Caco-2 (cell line): ENCODE measurements around the gene SEC11A. TPM values are rescaled to one million over a fixed set of nuclear protein-coding genes. Genes with fewer than 3 reads are reported as not detected.

Experiments used
- BruUV-seq: library from RNA; stranded (reverse); fragments of 400-500 nt; replicated peaks from 2 replicates; lab custom pipeline; 2021; lab: Mats Ljungman, UMichigan
- CTCF ChIA-PET: fragments of 300-600 bp; sonication (Branson Sonifier 250); formaldehyde crosslinking; loops from one replicate; lab custom pipeline; 2022; ENCODE audit warnings: antibody characterized with exemption; lab: Charles Lee
- POLR2A ChIA-PET: fragments of 300-600 bp; sonication (Branson Sonifier 250); formaldehyde crosslinking; loops from one replicate; lab custom pipeline; 2022; ENCODE audit warnings: antibody characterized with exemption; lab: Charles Lee
- DNase-seq, 2 experiments: peaks; one replicate each; pipeline versions ENCODE4 v3.0.0 to v3.0.0-alpha.2; 2020 to 2022
- H3K27me3 ChIP-seq: replicated peaks from 2 replicates; pipeline ENCODE4 v1.6.0; 2011; ENCODE audit warnings: low read length; ENCODE audit not compliant: control insufficient read depth, insufficient read depth
- H3K36me3 ChIP-seq: 2 replicates; pipeline ENCODE4 v1.5.1; 2011; ENCODE audit warnings: low read length; ENCODE audit not compliant: control insufficient read depth, insufficient read depth
- H3K4me1 ChIP-seq: fragments of 250-450 bp; sonication (Bioruptor Pico); 2 replicates; pipeline ENCODE4 v1.5.1; 2020; ENCODE audit warnings: mild to moderate bottlenecking
- H3K4me3 ChIP-seq: 2 replicates; pipeline ENCODE4 v1.5.1; 2011; ENCODE audit warnings: low read depth, mild to moderate bottlenecking, control low read depth, low read length
- H3K9me3 ChIP-seq: fragments of 250-450 bp; sonication (Bioruptor Pico); 2 replicates; pipeline ENCODE4 v1.5.1; 2020; ENCODE audit warnings: mild to moderate bottlenecking, moderate library complexity
- H3K27ac Mint-ChIP-seq: one replicate; pipeline ENCODE4 v1.8.0; 2022; ENCODE audit warnings: mixed read lengths; ENCODE audit not compliant: unreplicated experiment
- H3K27me3 Mint-ChIP-seq: one replicate; pipeline ENCODE4 v1.8.0; 2022; ENCODE audit warnings: mixed read lengths; ENCODE audit not compliant: insufficient read depth, unreplicated experiment
- H3K36me3 Mint-ChIP-seq: one replicate; pipeline ENCODE4 v1.8.0; 2022; ENCODE audit warnings: mild to moderate bottlenecking, mixed read lengths; ENCODE audit not compliant: insufficient read depth, unreplicated experiment
- H3K4me1 Mint-ChIP-seq: one replicate; pipeline ENCODE4 v1.8.0; 2022; ENCODE audit warnings: low read depth, mixed read lengths; ENCODE audit not compliant: unreplicated experiment
- H3K4me3 Mint-ChIP-seq: one replicate; pipeline ENCODE4 v1.8.0; 2022; ENCODE audit warnings: mild to moderate bottlenecking, moderate library complexity, mixed read lengths; ENCODE audit not compliant: unreplicated experiment
- H3K9me3 Mint-ChIP-seq: one replicate; pipeline ENCODE4 v1.8.0; 2022; ENCODE audit warnings: mixed read lengths; ENCODE audit not compliant: unreplicated experiment
- CTCF ChIP-seq, 2 experiments: fragments of 200-600 bp in 1 of 2; IDR thresholded peaks; 1 replicate in 1 of 2; 2 replicates in 1 of 2; pipeline versions ENCODE4 v1.5.1 to v1.8.0; 2011 to 2022; ENCODE audit warnings: antibody characterized with exemption in 1 of 2, control low read depth in 1 of 2, inconsistent platforms in 1 of 2, low read depth in 1 of 2, low read length in 1 of 2, mild to moderate bottlenecking in 1 of 2, moderate library complexity in 1 of 2; ENCODE audit not compliant: insufficient read depth in 1 of 2, severe bottlenecking in 1 of 2, unreplicated experiment in 1 of 2
- intact Hi-C: fragments of 100-400 bp; cut with micrococcal nuclease; formaldehyde crosslinking; loops from one replicate; pipeline ENCODE4 v1.10.0; 2022; ENCODE audit not compliant: unreplicated experiment
- total RNA-seq: library from RNA; stranded (reverse); gene quantifications from 2 replicates; pipeline ENCODE4 v1.2.3, GENCODE V29; 2022

SEC11A gene
- total RNA-seq, 1 experiment from 2014 or later, result 211 TPM

GRCh38 chr15:84666373-84666772, 49.6 kb downstream of the SEC11A start:
- Mint-ChIP-seq H3K27ac (no peak overlapping the region), H3K27me3 (no peaks in the 10 kb centered on the region), H3K9me3 (no peaks in the 10 kb centered on the region), H3K4me3 (no peak overlapping the region), H3K36me3 (peaks cover 63% of the 10 kb centered on the region), H3K4me1 (no peaks in the 10 kb centered on the region)
- Histone ChIP-seq H3K36me3 (no peaks in the 10 kb centered on the region; the same call in 1 of the 2 replicates), H3K4me3 (no peak overlapping the region), H3K9me3 (no peaks in the 10 kb centered on the region), H3K4me1 (no peaks in the 10 kb centered on the region), H3K27me3 (no peaks in the 10 kb centered on the region)
- DNase-seq, result no peak
- no TSS peak for BruUV-seq
- no peak for TF ChIP-seq CTCF (IDR thresholded peaks at IDR 0.05; ENCODE audit: insufficient read depth in 1 of 2, low read depth in 1 of 2, low read length in 1 of 2, severe bottlenecking in 1 of 2, unreplicated experiment in 1 of 2)
- ChIA-PET POLR2A (no interaction called here), CTCF (no interaction called here)
- intact Hi-C loops, result no loop called here

- no peaks in the 10 kb centered on the region for H3K27me3 Mint-ChIP-seq
- Histone ChIP-seq H3K27me3 (no peaks in the 10 kb centered on the region), H3K4me1 (peaks cover 6% of the 10 kb centered on the region; the same call in 1 of the 2 replicates), H3K4me3 (no peak overlapping the region), H3K36me3 (no peaks in the 10 kb centered on the region; the same call in 1 of the 2 replicates), H3K9me3 (no peaks in the 10 kb centered on the region)
- TF ChIP-seq CTCF (IDR thresholded peaks at IDR 0.05; ENCODE audit: insufficient read depth in 1 of 2, low read depth in 1 of 2, low read length in 1 of 2, severe bottlenecking in 1 of 2, unreplicated experiment in 1 of 2), result no peak
- BruUV-seq, result no TSS peak
- H3K9me3 Mint-ChIP-seq, result no peaks in the 10 kb centered on the region
- intact Hi-C loops, result no loop called here
- peaks cover 55% of the 10 kb centered on the region for H3K36me3 Mint-ChIP-seq
- POLR2A ChIA-PET, result no interaction called here
- H3K4me3 Mint-ChIP-seq, result no peak overlapping the region
- no peak for DNase-seq
- no peak overlapping the region for H3K27ac Mint-ChIP-seq
- peaks cover 6% of the 10 kb centered on the region for H3K4me1 Mint-ChIP-seq
- CTCF ChIA-PET, result interaction anchor here (0.6 to 1.0 kb wide), 3 partner anchors 24 to 377 kb away, joined by 3 to 8 read pairs (median 7); no protein-coding TSS in a partner anchor
These were observed 54.9 kb downstream of the SEC11A start for GRCh38 chr15:84661001-84661400.

- intact Hi-C loops, result loop anchor here (2.0 to 10.0 kb wide), 2 partner anchors 55 to 91 kb away; partner anchors contain the start of gene SEC11A
- Histone ChIP-seq H3K9me3 (no peaks in the 10 kb centered on the region), H3K4me3 (no peak overlapping the region), H3K27me3 (no peaks in the 10 kb centered on the region), H3K36me3 (no peaks in the 10 kb centered on the region), H3K4me1 (peaks cover 6% of the 10 kb centered on the region; the same call in 1 of the 2 replicates)
- no TSS peak for BruUV-seq
- no peaks in the 10 kb centered on the region for H3K27me3 Mint-ChIP-seq
- peaks cover 48% of the 10 kb centered on the region for H3K36me3 Mint-ChIP-seq
- no peak overlapping the region for H3K4me3 Mint-ChIP-seq
- no peak overlapping the region for H3K27ac Mint-ChIP-seq
- no peaks in the 10 kb centered on the region for H3K9me3 Mint-ChIP-seq
- TF ChIP-seq CTCF (IDR thresholded peaks at IDR 0.05; ENCODE audit: insufficient read depth in 1 of 2, low read depth in 1 of 2, low read length in 1 of 2, severe bottlenecking in 1 of 2, unreplicated experiment in 1 of 2), result no peak
- DNase-seq, result no peak
- CTCF ChIA-PET, result interaction anchor here (1.6 to 3.3 kb wide), 2 partner anchors 61 to 268 kb away, joined by 4 to 18 read pairs; partner anchors contain the start of gene ZSCAN2
- POLR2A ChIA-PET, result interaction anchor here (0.6 kb wide), 1 partner anchor 10 kb away, joined by 3 read pairs; no protein-coding TSS in a partner anchor
- H3K4me1 Mint-ChIP-seq, result peaks cover 6% of the 10 kb centered on the region
These were observed 55.8 kb downstream of the SEC11A start for GRCh38 chr15:84659904-84660781.
